HepG2 (cell line): Measurements from ENCODE around the gene IL1RAPL2. TPM values are rescaled to one million over a fixed set of nuclear protein-coding genes. Genes with fewer than 3 reads are reported as not detected.

Experiments
- ATAC-seq: fragments of 200-7000 bp; cut with Tn5 transposase; 3 replicates; pipeline ENCODE4 v1.9.1; 2020; ENCODE audit warnings: mild to moderate bottlenecking, moderate library complexity
- BruUV-seq: library from RNA; stranded (reverse); fragments of 400-500 nt; replicated peaks from 2 replicates; lab custom pipeline; 2021; lab: Mats Ljungman, UMichigan
- CTCF ChIA-PET: fragments of 300-600 bp; formaldehyde crosslinking; extraction: SDS; loops from one replicate; lab custom pipeline; 2021; ENCODE audit warnings: low total read pairs, inconsistent platforms, low intra/inter-chr PET ratio; lab: Yijun Ruan, JAX
- POLR2A ChIA-PET: fragments of 350-600 bp; sonication (Branson Sonifier 250); formaldehyde crosslinking; loops from one replicate; lab custom pipeline; 2020; ENCODE audit warnings: antibody characterized with exemption, inconsistent platforms; lab: Yijun Ruan, JAX
- DNase-seq: peaks from one replicate; pipeline ENCODE4 v3.0.0-alpha.2; 2015; ENCODE audit warnings: low spot score
- FAIRE-seq: peaks from 3 replicates; lab custom pipeline; 2011; peaks lifted over from hg19 to GRCh38; lab: Jason Lieb, UNC
- H2AFZ ChIP-seq: one replicate; pipeline ENCODE4 v1.6.1; 2011; ENCODE audit warnings: low read length, inconsistent platforms
- H3K27ac ChIP-seq: fragments of 300-600 bp; 3 replicates; pipeline ENCODE4 v1.8.0; 2011; ENCODE audit warnings: mixed run types, mild to moderate bottlenecking, mixed read lengths, low read length, inconsistent platforms; ENCODE audit not compliant: insufficient read depth; ENCODE audit errors: extremely low read length
- H3K27me3 ChIP-seq, 2 experiments: fragments of 200-600 bp in 1 of 2; 2 replicates in 1 of 2; 3 replicates in 1 of 2; pipeline versions ENCODE4 v1.6.0 to v1.8.0; 2011; ENCODE audit warnings: low read length in 2 of 2, mild to moderate bottlenecking in 2 of 2, moderate library complexity in 2 of 2, inconsistent platforms in 1 of 2; ENCODE audit not compliant: insufficient read depth in 2 of 2, control insufficient read depth in 1 of 2
- H3K36me3 ChIP-seq, 2 experiments: fragments of 200-600 bp in 1 of 2; replicated peaks in 1 of 2; 2 replicates in 1 of 2; 3 replicates in 1 of 2; pipeline versions ENCODE4 v1.5.1 to v1.8.0; 2011; ENCODE audit warnings: low read length in 2 of 2, inconsistent platforms in 1 of 2; ENCODE audit not compliant: insufficient read depth in 2 of 2, control insufficient read depth in 1 of 2
- H3K4me1 ChIP-seq: 2 replicates; pipeline ENCODE4 v1.5.1; 2012; ENCODE audit warnings: low read length, inconsistent platforms; ENCODE audit not compliant: insufficient read depth
- H3K4me2 ChIP-seq: 2 replicates; pipeline ENCODE4 v1.6.0; 2011; ENCODE audit warnings: low read depth, low read length, inconsistent platforms
- H3K4me3 ChIP-seq, 3 experiments: fragments of 200-600 bp in 1 of 3; sonication (generic), shearing (Covaris generic) in 1 of 3; replicated peaks in 1 of 3; 2 replicates each; pipeline ENCODE4 v1.5.1; 2011 to 2016; ENCODE audit warnings: low read length in 3 of 3, inconsistent platforms in 2 of 3, low read depth in 2 of 3, mild to moderate bottlenecking in 2 of 3, control low read depth in 1 of 3, mixed read lengths in 1 of 3; ENCODE audit not compliant: insufficient read depth in 1 of 3
- H3K79me2 ChIP-seq: one replicate; pipeline ENCODE4 v1.6.1; 2011; ENCODE audit warnings: low read length, inconsistent platforms; ENCODE audit not compliant: insufficient read depth
- H3K9ac ChIP-seq: 2 replicates; pipeline ENCODE4 v1.6.0; 2011; ENCODE audit warnings: mild to moderate bottlenecking, low read depth, low read length, inconsistent platforms; ENCODE audit not compliant: insufficient read depth
- H3K9me3 ChIP-seq: 2 replicates; pipeline ENCODE4 v1.5.1; 2012; ENCODE audit warnings: mild to moderate bottlenecking, low read length
- H4K20me1 ChIP-seq: 2 replicates; pipeline ENCODE4 v1.6.0; 2011; ENCODE audit warnings: inconsistent platforms, mild to moderate bottlenecking, low read length, moderate library complexity; ENCODE audit not compliant: insufficient read depth
- HMGA1 ChIP-seq: sonication (generic); formaldehyde crosslinking; conservative IDR thresholded peaks from 2 replicates; pipeline ENCODE4 v1.4.0; 2020; ENCODE audit warnings: missing genetic modification reagents
- MYC ChIP-seq: sonication (generic); formaldehyde crosslinking; IDR thresholded peaks from 2 replicates; pipeline ENCODE4 v1.9.0; 2021; ENCODE audit warnings: missing genetic modification reagents, borderline replicate concordance
- ZNF207 ChIP-seq: fragments of 450-650 bp; IDR thresholded peaks from 2 replicates; pipeline ENCODE4 v1.6.1; 2016; ENCODE audit warnings: antibody characterized with exemption, borderline replicate concordance
- ZNF530 ChIP-seq: sonication (generic); formaldehyde crosslinking; IDR thresholded peaks from 2 replicates; pipeline ENCODE4 v1.5.0; 2020; ENCODE audit warnings: low read depth, mild to moderate bottlenecking, missing genetic modification reagents
- WGBS: methylation state at CpG from one replicate; pipeline ENCODE4 v1.1.6; 2017; ENCODE audit warnings: low lambda C conversion rate; 5-methylcytosine and 5-hydroxymethylcytosine counted together
- in situ Hi-C: cut with HindIII; loops from 2 replicates; pipeline ENCODE4 v1.10.0; 2017; ENCODE audit warnings: low pct_unique_long_range_greater_than_20kb; ENCODE audit not compliant: extremely low pct_ligation_motif_present
- intact Hi-C: fragments of 100-400 bp; cut with micrococcal nuclease; formaldehyde crosslinking; loops from one replicate; pipeline ENCODE4 v1.10.0; 2022; ENCODE audit not compliant: unreplicated experiment
- polyA plus RNA-seq, 8 experiments: library from polyadenylated mRNA; depleted of rRNA in 3 of 8; stranded (reverse) in 7 of 8; unstranded in 1 of 8; fragments of >200 nt; fragmentation: Illumina TruSeq in 4 of 8; extraction: Trizol in 4 of 8; gene quantifications; 2 replicates each; pipeline versions ENCODE4 v1.2.1 to v1.2.3, GENCODE V29; 2011 to 2016; ENCODE audit warnings: low read depth in 4 of 8, missing spikeins in 1 of 8, mixed read lengths in 1 of 8; ENCODE audit not compliant: insufficient read depth in 1 of 8
- total RNA-seq, 5 experiments: library from RNA; depleted of rRNA; stranded (reverse); fragments of >200 nt; fragmentation: Illumina TruSeq; extraction: Trizol; gene quantifications; 2 replicates each; pipeline ENCODE4 v1.2.3, GENCODE V29; 2016; ENCODE audit warnings: low read depth in 1 of 5

Gene IL1RAPL2
- total and polyA plus RNA-seq, 2 of the 13 experiments (the other 11 are each of a cell fraction or from before 2014, with no cell fraction given) = not detected

DNA sequence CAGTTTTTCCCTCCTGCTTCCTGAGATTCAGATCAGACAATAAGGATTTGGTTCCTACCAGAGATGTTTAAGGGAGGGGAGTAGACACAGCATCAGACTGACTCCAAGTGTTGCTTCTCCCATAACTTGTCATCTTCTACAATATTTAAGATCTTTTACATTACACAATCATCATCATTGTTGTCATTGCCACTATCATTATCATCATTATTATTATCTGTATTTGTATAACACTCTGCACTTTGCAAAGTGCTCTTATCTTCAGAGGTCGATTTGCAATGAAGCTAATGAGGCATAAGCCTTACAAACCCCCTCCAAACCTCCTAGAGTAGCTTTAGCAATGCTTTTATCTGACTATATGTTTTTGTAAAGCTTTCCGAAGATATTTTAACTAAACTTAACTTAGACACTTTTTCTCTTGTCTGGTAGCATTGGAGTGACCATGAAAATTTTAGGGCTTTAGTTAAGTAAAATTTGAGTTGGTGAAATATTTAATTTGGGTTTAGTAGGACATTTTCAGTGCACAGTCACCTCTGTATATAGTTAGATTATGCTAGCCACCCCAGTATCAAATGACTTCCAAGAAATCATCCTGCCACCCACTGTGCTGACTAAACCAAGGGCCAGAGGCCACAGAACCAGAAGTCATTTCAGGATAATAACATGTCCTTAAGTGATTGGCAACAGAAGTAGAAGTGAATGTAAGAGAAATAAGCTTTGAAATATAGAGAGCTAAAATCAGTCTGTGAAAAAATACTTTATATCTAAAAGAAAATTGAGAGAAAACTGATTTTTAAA is 1132.2 kb downstream of the IL1RAPL2 start:
- POLR2A ChIA-PET = no interaction called here
- Histone ChIP-seq H3K4me3 (no peak overlapping the region), H3K4me1 (no peaks in the 10 kb centered on the region), H3K27me3 (no peaks in the 10 kb centered on the region), H4K20me1 (no peaks in the 10 kb centered on the region), H2AFZ (no peak overlapping the region), H3K9ac (no peak overlapping the region), H3K9me3 (no peaks in the 10 kb centered on the region), H3K4me2 (no peak overlapping the region), H3K27ac (no peak overlapping the region), H3K79me2 (no peaks in the 10 kb centered on the region), H3K36me3 (no peaks in the 10 kb centered on the region)
- in situ Hi-C loops (no loop called here), intact Hi-C loops (no loop called here)
- CTCF ChIA-PET = no interaction called here
- DNase-seq = no peak
- TF ChIP-seq ZNF207 = no peak
- BruUV-seq = no TSS peak
- ATAC-seq = no peak
- 0% methylated on average over 2 of the region's 2 CpGs for WGBS
- FAIRE-seq = no peak

DNA sequence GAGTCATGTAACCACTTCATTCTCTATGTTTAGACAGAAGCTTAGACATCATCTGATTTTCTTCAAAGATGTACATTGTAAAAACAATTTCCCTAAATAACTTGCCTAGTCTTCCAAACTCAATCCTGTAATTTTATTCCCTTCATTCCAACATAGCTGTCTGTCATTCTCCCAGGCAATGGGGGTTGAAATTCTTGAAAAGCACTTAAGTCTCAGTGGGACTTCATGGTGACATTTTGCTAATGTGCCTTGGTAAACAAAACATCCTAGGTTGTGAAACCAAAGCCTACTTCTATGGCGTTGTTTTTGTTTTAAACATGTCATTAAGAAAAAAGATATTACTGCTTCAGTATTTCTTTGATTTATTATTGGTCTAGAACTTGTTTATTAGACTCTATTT is 1134.3 kb downstream of the IL1RAPL2 start:
- in situ Hi-C loops = no loop called here
- H3K4me3 ChIP-seq = no peak overlapping the region

More for the DNA sequence above, 1134.3 kb downstream of the IL1RAPL2 start:
- no peak for TF ChIP-seq ZNF207
- TF ChIP-seq HMGA1 = no peak
- TF ChIP-seq MYC = no peak
- TF ChIP-seq ZNF530 (CRISPR knock-in tag) = no peak
- Histone ChIP-seq H3K36me3 (no peaks in the 10 kb centered on the region), H3K27ac (no peak overlapping the region), H3K27me3 (no peaks in the 10 kb centered on the region), H3K4me1 (no peaks in the 10 kb centered on the region), H3K4me2 (no peak overlapping the region), H3K79me2 (no peaks in the 10 kb centered on the region), H4K20me1 (no peaks in the 10 kb centered on the region), H3K9ac (no peak overlapping the region), H3K9me3 (no peaks in the 10 kb centered on the region), H2AFZ (no peak overlapping the region)
- no peak for FAIRE-seq
- ChIA-PET POLR2A (no interaction called here), CTCF (no interaction called here)
- WGBS = 0% methylated on average over 1 of the region's 1 CpG
- intact Hi-C loops = no loop called here
- no TSS peak for BruUV-seq
- no peak for DNase-seq
- no peak for ATAC-seq
